Parathyroid adenoma (tissue), 2 donors: ENCODE measurements around the gene HLA-DQB2.

ENCODE experiments used
- H2AFZ ChIP-seq: fragments of 300-600 bp; sonication (generic); one replicate; pipeline ENCODE4 v1.7.0; 2017; ENCODE audit warnings: antibody characterized with exemption, mild to moderate bottlenecking
- H3K27ac ChIP-seq: fragments of 300-600 bp; sonication (generic); one replicate; pipeline ENCODE4 v1.7.0; 2017
- H3K27me3 ChIP-seq: fragments of 300-600 bp; sonication (generic); one replicate; pipeline ENCODE4 v1.7.0; 2017; ENCODE audit warnings: low read length; ENCODE audit not compliant: control insufficient read depth, insufficient read depth
- H3K36me3 ChIP-seq: fragments of 300-600 bp; sonication (generic); one replicate; pipeline ENCODE4 v1.7.0; 2017; ENCODE audit warnings: low read length; ENCODE audit not compliant: control insufficient read depth, insufficient read depth
- H3K4me1 ChIP-seq: fragments of 300-600 bp; sonication (generic); one replicate; pipeline ENCODE4 v1.7.0; 2017; ENCODE audit warnings: control low read depth
- H3K4me2 ChIP-seq: fragments of 300-600 bp; sonication (generic); one replicate; pipeline ENCODE4 v1.7.0; 2017; ENCODE audit warnings: low read length
- H3K4me3 ChIP-seq: fragments of 300-600 bp; sonication (generic); one replicate; pipeline ENCODE4 v1.7.0; 2017; ENCODE audit warnings: low read depth, low read length
- H3K79me2 ChIP-seq: fragments of 300-600 bp; sonication (generic); one replicate; pipeline ENCODE4 v1.7.0; 2017; ENCODE audit warnings: control low read depth
- H3K9ac ChIP-seq: fragments of 300-600 bp; sonication (generic); one replicate; pipeline ENCODE4 v1.7.0; 2017; ENCODE audit warnings: mild to moderate bottlenecking
- H3K9me3 ChIP-seq: fragments of 300-600 bp; sonication (generic); one replicate; pipeline ENCODE4 v1.7.0; 2017; ENCODE audit warnings: low read length; ENCODE audit not compliant: control insufficient read depth
- CTCF ChIP-seq: fragments of 300-600 bp; sonication (generic); IDR thresholded peaks from one replicate; pipeline ENCODE4 v1.7.0; 2017; ENCODE audit warnings: antibody characterized with exemption, mild to moderate bottlenecking
- donor health status: primary hyperparathyroidism.

HLA-DQB2 gene

GRCh38 chr6:32716396-32716795 lies 46.9 kb downstream of the HLA-DQB2 start:
- TF ChIP-seq CTCF, result no peak
- Histone ChIP-seq H2AFZ (no peak overlapping the region), H3K9me3 (no peaks in the 10 kb centered on the region), H3K4me1 (no peaks in the 10 kb centered on the region), H3K4me2 (no peak overlapping the region), H3K79me2 (no peaks in the 10 kb centered on the region), H3K27ac (no peak overlapping the region), H3K4me3 (no peak overlapping the region), H3K27me3 (no peaks in the 10 kb centered on the region), H3K9ac (no peak overlapping the region), H3K36me3 (no peaks in the 10 kb centered on the region)

GRCh38 chr6:32713241-32713640 lies 50.1 kb downstream of the HLA-DQB2 start:
- no peak overlapping the region for H3K9ac ChIP-seq
- no peaks in the 10 kb centered on the region for H3K27me3 ChIP-seq
- TF ChIP-seq CTCF, result no peak
- H3K36me3 ChIP-seq, result no peaks in the 10 kb centered on the region
- H3K79me2 ChIP-seq, result no peaks in the 10 kb centered on the region
- no peak overlapping the region for H3K27ac ChIP-seq
- no peak overlapping the region for H2AFZ ChIP-seq
- H3K4me3 ChIP-seq, result no peak overlapping the region
- H3K4me1 ChIP-seq, result no peaks in the 10 kb centered on the region
- no peaks in the 10 kb centered on the region for H3K9me3 ChIP-seq
- no peak overlapping the region for H3K4me2 ChIP-seq

GRCh38 chr6:32709625-32710024 lies 53.7 kb downstream of the HLA-DQB2 start:
- TF ChIP-seq CTCF, result no peak
- H3K36me3 ChIP-seq, result no peaks in the 10 kb centered on the region
- H3K9me3 ChIP-seq, result no peaks in the 10 kb centered on the region
- no peak overlapping the region for H3K4me2 ChIP-seq
- H3K4me3 ChIP-seq, result no peak overlapping the region
- H3K9ac ChIP-seq, result no peak overlapping the region
- H3K4me1 ChIP-seq, result no peaks in the 10 kb centered on the region
- H3K27me3 ChIP-seq, result no peaks in the 10 kb centered on the region
- no peaks in the 10 kb centered on the region for H3K79me2 ChIP-seq
- no peak overlapping the region for H2AFZ ChIP-seq
- H3K27ac ChIP-seq, result no peak overlapping the region
